Ramos (cell line): ENCODE measurements around the gene WFDC13.

Source experiments
- in situ Hi-C: fragments of 300-500 bp; cut with MboI; formaldehyde crosslinking; loops from one replicate; pipeline ENCODE4 v1.14.3; 2022; ENCODE audit warnings: low sequenced_read_pairs; ENCODE audit not compliant: unreplicated experiment

The WFDC13 gene

DNA sequence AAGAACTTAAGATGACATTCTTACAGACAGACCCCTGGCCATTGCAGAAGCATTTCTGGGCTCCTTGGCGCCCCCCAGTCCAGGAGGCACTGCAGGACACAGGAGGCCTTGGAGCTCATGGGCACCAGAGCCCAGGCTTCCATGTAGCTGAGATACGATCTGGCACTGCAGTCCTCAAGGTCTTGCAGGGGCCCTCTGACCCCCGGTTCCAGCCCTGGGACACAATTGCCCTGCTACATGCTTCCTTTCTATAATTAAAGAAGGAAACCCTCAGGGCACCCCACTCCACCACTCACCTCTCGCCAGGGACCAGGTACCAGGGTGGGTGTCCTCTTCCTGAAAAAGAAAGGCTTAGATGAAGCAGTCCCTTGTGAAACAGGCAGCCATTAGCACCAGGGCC is 56.3 kb downstream of the WFDC13 start:
- in situ Hi-C loops: loop anchor here (25.0 kb wide), 2 partner anchors 296 to 446 kb away; partner anchors contain the start of genes MATN4, RBPJL and WFDC2
